ENCODE measurements around the gene PISD. TPM values are rescaled to one million over a fixed set of nuclear protein-coding genes. Genes with fewer than 3 reads are reported as not detected.
"Not testable (repeated sequence)": the region's sequence is repeated elsewhere in the genome, so short reads cannot be mapped to it uniquely, and the experiment has no call there.

The PISD gene
- 40.3 and 63.6 TPM in 2 replicates for total RNA-seq (2014; rRNA removed; shearing (Covaris generic))

DNA sequence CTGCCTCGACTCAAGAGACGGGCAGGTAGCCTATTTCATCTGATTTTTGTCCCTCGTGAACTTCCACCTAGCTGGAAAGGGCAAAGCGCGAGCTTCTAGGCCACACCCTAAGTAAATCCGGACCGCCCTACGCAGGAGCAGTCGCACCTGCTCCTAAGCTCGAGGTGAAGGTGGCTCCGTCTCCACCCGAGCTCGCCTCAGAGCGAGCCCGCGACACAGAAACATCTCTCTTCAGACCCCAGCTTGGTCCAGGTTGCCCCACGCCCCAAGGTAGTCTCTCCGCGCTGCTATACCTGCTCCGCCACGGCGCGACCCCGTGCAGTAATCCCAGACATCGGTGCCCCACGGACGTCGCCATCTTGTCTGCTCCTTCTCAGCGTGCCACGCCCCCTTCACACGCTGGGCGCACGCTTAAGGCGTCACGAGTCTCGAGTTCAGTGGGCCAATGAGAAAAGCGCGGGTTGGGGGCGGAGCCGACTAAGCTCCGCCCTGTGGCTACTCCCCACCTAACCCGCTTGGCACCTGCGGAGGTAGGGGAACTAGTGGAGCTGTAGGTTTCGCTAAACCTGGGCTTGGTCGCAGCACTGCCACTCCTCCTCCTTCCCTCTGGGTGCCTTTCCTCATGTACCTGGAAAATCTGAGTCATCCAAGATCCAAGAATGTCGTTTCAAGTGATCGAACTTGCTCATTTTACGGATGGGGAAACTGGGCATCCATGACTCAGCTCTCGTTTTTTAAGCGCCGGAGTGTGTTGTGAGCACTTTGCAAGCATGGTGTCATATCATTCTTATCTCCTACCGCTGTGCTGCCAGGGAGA is at the start of gene PISD:
PISD (minus strand) TSS at position 365 of the 817 bp plus-strand sequence; CDS start at position 358, 7 bp downstream.
- DNase-seq (ENCODE audit: low read depth), result peak; percentile 98

DNA sequence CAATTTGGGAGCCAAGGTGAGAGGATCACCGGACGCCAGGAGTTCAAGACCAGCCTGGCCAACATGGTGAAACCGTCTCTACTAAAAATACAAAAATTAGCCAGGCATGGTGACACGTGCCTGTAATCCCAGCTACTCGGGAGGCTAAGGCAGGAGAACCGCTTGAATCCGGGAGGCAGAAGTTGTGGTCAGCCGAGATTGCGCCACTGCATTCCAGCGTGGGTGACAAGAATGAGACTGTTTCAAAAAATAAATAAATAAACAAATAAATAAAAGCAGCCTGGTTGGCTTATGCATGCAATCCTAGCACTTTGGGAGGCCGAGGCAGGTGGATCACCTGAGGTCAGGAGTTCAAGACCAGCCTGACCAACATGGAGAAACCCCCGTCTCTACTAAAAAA is 49.2 kb upstream of the PISD start:
- DNase-seq (ENCODE audit: low read depth), result not testable (repeated sequence)

DNA sequence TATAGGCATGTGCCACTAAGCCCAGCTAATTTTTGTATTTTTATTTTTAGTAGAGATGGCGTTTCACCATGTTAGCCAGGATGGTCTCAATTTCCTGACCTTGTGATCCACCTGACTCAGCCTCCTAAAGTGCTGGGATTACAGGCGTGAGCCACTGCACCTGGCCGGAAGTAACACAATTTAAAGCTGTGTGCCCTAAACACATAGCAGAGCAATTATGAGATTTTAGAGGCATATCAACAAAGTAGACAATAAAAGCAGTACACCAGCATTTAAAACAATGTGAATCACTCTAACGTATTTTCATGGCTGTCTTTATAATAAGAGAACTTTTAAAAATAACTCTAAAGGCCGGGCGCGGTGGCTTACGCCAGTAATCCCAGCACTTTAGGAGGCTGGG is 45.5 kb upstream of the PISD start:
- DNase-seq (ENCODE audit: low read depth), result no peak

DNA sequence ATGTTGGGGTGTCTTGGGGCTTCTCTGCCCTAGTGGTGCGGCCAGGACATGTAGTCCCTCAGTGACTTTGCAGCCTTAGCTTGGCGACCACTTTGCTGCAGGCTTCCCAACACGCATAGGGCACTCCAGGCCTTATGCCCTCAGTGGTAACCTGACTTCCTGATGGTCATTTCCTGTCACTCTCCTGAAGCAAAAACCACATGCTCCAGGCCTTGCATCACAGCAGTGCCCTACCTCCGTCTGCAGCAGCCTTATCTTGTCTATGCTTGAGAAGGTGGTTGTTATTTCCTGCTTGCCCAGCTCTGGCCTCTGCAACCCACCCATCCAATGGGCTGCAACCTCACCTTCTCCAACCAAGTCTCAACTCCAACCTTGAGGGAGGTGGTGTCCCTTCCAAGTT is 33.4 kb upstream of the PISD start:
- DNase-seq (ENCODE audit: low read depth), result no peak

DNA sequence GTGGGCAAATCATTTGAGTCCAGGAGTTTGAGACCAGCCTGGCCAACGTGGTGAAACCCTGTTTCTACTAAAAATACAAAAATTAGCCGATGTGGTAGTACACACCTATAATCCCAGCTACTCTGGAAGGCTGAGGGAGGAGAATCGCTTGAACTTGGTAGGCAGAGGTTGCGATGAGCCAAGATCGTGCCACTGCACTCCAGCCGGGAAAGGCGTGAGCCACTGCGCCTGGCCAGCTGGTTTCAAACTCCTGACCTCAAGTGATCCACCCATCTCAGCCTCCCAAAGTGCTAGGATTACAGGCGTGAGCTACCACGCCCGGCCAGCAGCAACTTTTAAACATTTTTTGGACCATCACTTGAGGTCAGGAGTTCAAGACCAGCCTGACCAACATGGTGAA is 32.0 kb upstream of the PISD start:
- not testable (repeated sequence) for DNase-seq (ENCODE audit: low read depth)

DNA sequence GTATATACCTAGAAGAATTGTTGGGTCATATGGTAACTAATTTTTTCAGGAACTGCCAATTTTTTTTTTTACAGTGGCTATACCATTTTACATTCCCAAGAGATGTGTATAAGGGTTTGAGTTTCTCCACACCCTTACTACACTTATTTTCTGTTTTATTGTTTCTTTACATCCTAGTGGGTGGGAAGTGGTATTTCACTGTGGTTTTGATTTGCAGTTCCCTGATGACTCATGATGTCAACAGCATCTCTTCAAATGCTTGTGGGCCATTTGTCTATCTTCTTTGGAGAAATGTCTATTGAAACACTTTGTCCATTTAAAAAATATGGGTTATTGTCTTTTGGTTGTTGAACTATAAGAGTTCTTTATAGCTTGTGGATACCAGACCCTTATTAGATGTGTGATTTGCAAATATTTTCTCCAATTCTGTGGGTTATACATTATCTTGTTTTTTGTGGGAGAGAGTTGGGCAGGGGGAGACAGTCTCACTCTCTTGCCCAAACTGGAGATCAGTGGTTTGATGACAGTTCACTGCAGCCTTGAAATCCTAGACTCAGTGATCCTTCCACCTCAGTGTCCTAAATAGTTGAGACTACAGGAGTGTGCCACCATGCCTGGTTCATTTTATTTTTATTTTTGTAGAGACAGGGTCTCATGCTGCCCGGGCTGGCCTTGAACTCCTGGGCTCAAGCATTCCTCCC is 30.3 kb upstream of the PISD start:
- peak; percentile 28 for DNase-seq (ENCODE audit: low read depth)

DNA sequence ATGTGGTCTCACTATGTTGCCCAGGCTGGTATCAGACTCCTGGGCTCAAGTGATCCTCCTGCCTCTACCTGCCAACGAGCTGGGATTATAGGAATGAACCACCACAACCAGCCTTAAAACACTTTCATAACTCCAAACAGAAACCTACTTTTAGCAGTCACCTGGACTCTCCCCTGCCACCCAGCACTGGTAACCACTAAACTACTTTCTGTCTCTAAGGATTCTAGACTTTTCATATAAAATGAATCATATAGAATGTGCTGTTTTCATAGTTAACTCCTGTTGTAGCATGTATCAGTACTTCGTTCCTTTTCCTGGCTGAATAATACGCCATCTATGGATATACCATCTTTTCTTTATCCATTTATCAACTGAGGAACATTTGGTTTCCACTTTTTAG is 29.4 kb upstream of the PISD start:
- DNase-seq (ENCODE audit: low read depth), result no peak

DNA sequence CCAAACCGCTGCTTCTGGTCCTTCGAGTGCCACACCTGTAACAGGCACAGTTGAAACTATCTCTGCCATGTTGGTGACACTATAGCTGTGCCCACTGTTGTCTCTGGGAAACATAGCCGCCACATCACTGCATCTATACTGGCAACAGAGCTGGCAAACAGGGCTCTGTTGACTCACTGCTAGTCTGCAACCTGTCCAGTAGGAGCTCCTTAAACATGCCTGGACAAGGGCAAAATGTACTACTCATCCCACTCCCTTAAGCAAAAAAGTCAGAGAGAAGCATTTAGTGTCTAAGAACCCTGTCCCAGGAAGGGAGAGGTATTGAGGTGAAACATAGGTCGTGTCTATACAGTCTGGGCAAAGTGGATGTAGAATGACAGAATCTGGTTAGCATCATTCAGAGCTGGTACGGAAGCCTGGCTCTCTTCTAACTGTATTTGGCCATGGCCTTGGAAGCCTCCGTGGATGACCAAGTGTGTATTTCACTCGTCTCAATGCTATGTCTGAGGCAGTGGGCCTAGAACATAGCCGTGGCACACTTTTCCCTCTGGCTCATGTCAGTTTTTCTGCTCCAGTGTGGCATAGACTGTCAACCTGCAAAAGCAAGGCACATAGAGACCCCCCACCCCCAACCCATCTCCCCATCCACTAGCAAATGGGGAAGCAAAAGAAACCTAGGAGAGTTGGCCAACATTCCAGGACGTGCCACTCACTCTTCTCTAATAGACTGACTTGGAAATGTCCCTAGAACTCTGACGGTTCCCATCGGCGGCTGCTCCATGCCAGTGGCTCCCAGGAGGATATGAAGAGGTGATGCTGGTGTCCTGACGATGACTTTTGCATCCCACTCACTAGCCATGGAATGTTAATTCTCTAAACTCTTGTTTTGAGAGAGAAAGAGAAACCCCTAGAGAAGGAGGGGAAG is 21.4 kb upstream of the PISD start:
- DNase-seq (ENCODE audit: low read depth), result no peak

DNA sequence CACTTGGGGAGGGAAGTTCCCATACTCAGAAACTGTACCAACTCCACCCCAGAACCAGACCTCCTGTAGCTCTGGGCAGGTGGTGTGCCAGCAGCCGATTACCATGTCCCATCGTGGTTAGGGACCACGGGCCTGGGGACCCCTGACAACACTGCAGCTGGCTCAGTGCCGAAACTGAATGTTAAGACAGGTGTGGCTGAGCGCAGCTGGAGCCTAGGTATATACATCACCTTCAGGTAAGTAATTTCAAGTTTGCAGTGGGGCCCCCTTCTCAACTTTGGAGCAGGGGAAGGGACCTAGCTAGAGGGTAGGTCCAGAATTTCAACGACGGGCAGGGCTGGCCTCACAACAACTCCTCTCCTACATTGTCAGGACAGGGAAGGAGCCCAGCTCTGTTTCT is 20.7 kb upstream of the PISD start:
- DNase-seq (ENCODE audit: low read depth), result no peak

DNA sequence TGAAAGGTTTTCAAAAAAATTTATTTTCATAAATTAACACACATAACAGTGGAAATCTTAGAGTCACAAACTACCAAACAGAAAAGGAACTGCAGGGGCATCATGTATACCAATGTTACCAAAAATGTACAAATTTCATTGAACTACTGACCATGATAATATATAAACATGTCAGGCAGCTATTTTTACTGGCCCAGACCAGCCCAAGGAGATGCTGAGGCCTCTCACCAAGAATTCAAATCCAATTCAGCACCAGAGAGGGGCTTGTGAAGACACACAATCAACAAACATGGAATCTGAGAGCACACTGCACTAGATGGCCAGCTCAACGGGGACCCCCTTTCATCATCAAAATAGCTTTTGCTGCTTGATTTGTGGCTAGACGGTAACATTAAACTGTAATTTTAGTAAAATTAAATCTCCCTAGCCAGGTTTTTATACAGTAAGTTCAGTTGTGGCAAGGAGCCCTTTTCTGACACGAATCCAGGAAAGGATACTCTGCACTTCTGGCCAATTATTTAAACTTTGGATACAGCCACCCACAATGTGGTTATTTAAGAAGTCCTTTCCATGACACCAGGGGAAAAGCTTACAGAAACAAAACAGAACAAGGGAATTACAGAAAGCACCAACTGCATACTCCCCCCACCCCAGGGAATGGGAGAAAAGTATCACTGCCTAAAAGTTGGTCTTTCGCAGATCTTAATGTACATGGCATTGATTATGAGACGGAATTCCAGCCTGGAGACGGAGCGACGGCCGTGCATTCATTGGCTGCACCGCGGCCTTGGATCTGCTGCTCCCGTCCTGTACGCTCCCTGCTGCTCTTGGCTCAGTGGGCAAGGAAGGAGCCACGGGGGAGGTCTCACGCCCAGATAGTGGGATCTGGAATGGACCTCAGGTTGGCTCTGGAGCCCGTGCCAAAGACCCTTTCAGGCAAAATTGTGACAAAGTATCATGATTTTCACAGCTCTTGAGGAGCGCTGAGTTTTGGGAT is 19.6 kb upstream of the PISD start:
- DNase-seq (ENCODE audit: low read depth), result no peak

DNA sequence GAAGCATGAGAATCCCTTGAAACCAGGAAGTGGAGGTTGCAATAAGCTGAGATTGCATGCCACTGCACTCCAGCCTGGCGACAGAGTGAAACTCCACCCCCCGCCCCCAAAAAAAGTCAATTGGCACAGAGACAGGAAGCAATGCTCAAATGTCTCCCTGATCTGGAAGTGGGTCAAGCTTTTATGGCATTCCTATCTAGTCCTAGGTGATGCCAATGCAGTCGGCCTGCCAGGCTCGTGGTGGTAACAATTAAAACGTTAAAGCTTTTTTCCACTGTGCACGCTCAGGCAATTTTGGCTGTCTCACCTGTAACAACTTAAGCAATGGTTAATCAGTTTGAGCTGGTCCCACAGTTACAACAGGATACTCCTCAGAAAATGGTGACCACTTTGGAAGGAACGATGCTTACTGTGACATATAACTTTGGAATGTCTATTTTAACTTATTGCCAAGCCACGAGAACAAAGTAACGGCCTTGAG is 18.9 kb upstream of the PISD start:
- DNase-seq (ENCODE audit: low read depth), result peak; percentile 37

DNA sequence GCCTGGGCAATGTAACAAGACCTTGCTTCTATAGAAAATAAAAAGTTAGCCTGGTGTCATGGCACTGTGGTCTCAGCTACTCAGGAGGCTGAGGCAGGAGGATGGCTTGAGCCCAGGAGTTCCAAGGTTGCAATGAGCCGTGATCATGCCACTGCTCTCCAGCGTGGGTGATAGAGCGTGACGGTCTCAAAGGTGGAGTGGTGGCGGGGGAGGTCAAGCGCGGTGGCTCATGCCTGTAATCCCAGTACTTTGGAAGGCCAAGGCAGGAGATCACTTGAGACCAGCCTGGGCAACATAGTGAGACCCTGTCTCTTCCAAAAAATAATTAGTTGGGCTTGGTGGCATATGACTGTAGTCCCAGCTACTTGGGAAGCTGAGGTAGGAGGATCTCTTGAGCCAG is 16.7 kb upstream of the PISD start:
- DNase-seq (ENCODE audit: low read depth), result no peak

DNA sequence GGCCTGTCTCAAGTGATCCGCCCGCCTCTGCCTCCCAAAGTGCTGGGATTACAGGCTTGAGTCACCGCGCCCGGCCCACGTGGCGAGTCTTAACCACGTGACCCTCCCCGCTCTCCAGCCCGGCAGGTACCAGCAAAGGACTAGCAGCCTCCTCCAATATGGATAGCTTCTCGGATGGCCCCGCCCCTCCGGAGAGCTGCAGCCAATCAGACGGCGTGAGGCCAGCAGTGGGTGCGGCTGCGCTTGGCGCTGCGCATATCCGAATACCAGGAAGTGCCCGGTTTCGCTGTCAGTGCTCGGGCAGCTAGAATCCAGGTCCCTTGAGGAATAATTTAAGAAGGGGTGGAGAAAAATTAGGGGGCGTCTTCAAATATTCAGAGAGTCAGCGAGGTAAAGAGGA is 14.7 kb upstream of the PISD start:
- no peak for DNase-seq (ENCODE audit: low read depth)

DNA sequence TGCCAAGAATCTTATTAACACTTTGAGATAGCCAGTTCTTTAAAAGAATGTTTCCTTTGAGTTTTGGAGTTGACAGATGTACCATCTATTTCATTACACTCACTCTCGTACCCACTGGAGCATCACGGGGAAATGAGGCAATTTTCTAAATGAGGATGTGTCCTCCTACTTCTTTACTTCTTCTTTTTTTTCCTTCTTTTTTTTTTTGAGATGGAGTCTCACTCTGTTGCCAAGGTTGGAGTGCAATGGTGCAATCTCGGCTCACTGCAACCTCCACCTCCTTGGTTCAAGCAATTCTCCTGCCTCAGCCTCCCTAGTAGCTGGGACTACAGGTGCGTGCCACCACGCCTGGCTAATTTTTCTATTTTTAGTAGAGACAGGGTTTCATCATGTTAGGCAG is 12.2 kb upstream of the PISD start:
- DNase-seq (ENCODE audit: low read depth), result not testable (repeated sequence)

DNA sequence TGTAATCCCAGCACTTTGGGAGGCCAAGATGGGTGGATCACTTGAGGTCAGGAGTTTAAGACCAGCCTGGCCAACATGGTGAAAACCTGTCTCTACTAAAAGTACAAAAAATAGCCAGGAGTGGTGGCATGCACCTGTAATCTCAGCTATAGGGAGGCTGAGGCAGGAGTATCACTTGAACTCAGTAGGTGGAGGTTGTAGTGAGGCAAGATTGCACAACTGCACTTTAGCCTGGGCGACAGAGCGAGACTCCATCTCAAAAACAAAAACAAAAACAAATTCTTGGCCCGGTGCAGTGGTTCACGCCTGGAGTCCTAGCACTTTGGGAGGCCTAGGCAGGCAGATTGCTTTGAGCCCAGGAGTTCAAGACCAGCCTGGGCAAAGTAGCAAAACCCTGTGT is 6.8 kb upstream of the PISD start:
- DNase-seq (ENCODE audit: low read depth), result not testable (repeated sequence)

DNA sequence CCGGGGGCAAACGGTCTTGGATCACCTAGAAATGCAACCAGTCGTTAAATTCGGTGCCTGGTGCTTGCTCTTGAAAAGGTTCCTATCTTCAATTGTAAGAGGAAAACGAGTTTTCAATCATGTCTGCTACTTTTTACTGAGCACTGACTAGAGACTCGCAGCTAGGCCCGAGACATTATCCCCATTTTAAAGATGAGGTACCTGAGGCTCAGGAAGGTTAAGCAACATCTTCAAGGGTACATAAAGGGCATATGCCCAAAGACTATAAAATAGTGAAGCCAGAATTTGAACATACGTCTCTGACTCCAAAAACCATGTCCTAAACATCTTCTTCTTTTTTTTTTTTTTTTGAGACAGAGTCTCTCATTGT is 638 bp upstream of the PISD start:
- DNase-seq (ENCODE audit: low read depth), result no peak

DNA sequence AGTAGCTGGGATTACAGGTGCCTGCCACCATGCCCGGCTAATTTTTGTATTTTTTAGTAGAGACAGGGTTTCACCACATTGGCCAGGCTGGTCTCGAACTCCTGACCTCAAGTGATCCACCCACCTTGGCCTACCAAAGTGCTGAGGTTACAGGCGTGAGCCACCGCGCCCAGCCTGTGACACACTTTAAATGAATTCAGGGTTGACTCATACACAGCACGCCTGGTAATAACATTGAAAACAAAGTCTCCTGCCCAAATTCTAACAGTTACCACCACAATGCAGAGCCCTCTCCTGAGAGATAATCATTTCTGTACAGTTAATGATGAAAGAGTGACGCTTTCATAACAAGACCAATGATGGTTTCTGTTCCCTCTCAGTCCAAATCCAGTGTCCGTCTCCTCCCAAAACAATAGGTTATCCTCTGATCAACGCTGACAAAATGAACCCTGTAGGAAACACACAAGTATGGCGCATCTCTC is 1.1 kb downstream of the PISD start:
- peak; percentile 83 for DNase-seq (ENCODE audit: low read depth)

DNA sequence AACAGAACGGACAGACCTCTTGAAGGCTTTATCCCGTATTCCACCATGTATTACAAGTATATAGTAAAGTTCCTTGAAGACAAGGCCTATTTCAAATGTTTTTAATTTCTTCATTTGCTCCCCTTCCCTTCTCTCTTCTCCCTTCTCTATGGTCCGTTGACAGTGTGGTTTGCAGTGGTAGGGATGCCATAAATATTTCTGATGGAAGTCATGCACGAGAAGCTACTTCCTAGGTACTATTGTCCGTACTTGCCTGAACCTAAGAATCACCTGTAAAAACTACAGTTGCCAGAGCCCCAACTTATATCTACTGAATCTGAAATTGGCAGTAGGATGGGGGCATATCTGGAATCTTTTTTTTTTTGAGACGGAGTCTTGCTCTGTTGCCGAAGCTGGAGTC is 2.8 kb downstream of the PISD start:
- DNase-seq (ENCODE audit: low read depth), result no peak

DNA sequence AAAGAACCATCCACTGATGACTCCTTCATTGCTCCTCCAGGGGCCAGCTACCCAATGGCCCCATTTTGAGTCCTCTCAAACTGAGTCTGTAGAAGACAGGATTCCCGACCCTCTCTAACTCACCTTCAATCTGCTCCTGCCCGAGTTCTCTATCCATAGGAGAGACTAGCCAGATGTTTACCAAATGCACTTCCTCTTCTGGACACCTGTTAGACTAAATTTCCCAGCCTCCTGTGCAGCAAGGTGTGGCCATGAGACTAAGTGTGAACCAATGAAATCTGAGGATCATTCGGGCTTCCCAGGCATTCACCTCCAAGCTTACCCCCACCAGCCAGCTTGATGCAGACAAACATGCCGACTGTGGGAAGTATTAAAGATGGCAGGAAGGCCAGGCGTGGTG is 7.6 kb downstream of the PISD start:
- no peak for DNase-seq (ENCODE audit: low read depth)

DNA sequence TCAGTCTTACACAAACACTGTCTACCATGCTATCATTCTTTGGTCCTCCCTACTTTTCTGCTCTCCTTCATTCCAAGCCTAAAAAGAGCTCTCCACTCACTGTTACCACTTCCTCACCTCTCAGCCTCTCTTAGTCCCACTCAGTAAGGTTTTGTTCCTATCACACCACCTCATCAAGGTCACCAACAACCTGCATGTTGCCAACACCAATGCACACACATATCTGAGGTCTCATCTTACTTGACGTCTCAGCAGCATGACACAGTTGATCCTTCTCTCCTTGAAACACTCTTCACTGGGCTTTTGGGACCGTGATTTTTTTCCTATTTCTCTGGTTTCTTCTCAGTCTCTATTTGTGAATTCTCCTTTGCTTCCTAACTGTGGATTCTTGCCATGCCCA is 8.1 kb downstream of the PISD start:
- DNase-seq (ENCODE audit: low read depth), result no peak

Measured in Daoy (cell line).